ENCODE data around the gene HHAT. TPM values are rescaled to one million over a fixed set of nuclear protein-coding genes. Genes with fewer than 3 reads are reported as not detected.

The HHAT gene
- total RNA-seq, 1 donor from 2014 or later: 6.0 TPM

- Mint-ChIP-seq H3K4me3 (ENCODE audit: unreplicated experiment) (no peak overlapping the region), H3K27ac (ENCODE audit: unreplicated experiment) (peak overlapping the region; percentile 47), H3K4me1 (ENCODE audit: unreplicated experiment) (peaks cover 36% of the 10 kb centered on the region), H3K27me3 (ENCODE audit: unreplicated experiment) (no peaks in the 10 kb centered on the region), H3K9me3 (ENCODE audit: unreplicated experiment) (no peaks in the 10 kb centered on the region), H3K36me3 (ENCODE audit: unreplicated experiment) (no peaks in the 10 kb centered on the region)
- TF ChIP-seq, protein P1, sequence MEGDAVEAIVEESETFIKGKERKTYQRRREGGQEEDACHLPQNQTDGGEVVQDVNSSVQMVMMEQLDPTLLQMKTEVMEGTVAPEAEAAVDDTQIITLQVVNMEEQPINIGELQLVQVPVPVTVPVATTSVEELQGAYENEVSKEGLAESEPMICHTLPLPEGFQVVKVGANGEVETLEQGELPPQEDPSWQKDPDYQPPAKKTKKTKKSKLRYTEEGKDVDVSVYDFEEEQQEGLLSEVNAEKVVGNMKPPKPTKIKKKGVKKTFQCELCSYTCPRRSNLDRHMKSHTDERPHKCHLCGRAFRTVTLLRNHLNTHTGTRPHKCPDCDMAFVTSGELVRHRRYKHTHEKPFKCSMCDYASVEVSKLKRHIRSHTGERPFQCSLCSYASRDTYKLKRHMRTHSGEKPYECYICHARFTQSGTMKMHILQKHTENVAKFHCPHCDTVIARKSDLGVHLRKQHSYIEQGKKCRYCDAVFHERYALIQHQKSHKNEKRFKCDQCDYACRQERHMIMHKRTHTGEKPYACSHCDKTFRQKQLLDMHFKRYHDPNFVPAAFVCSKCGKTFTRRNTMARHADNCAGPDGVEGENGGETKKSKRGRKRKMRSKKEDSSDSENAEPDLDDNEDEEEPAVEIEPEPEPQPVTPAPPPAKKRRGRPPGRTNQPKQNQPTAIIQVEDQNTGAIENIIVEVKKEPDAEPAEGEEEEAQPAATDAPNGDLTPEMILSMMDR (IDR thresholded peaks at IDR 0.05): peak; percentile 88
- DNase-seq (ENCODE audit: extremely low spot score, unreplicated experiment): peak; percentile 93
These were observed 255.9 kb downstream of the HHAT start for GRCh38 chr1:210584439-210585113.

- DNase-seq (ENCODE audit: extremely low spot score, unreplicated experiment): no peak
These were observed 258.1 kb downstream of the HHAT start for GRCh38 chr1:210586771-210587170.

GRCh38 chr1:210587566-210587965, 258.9 kb downstream of the HHAT start:
- H3K9me3 Mint-ChIP-seq (ENCODE audit: unreplicated experiment): peaks cover 13% of the 10 kb centered on the region
- TF ChIP-seq, protein P1 (IDR thresholded peaks at IDR 0.05): no peak
- no peak overlapping the region for H3K4me3 Mint-ChIP-seq (ENCODE audit: unreplicated experiment)
- DNase-seq (ENCODE audit: extremely low spot score, unreplicated experiment): no peak
- peak overlapping the region; percentile 77 for H3K27ac Mint-ChIP-seq (ENCODE audit: unreplicated experiment)
- peaks cover 6% of the 10 kb centered on the region for H3K36me3 Mint-ChIP-seq (ENCODE audit: unreplicated experiment)
- peaks cover 47% of the 10 kb centered on the region for H3K4me1 Mint-ChIP-seq (ENCODE audit: unreplicated experiment)
- H3K27me3 Mint-ChIP-seq (ENCODE audit: unreplicated experiment): no peaks in the 10 kb centered on the region

More at GRCh38 chr1:210586771-210587170, 258.1 kb downstream of the HHAT start:
- Mint-ChIP-seq H3K36me3 (ENCODE audit: unreplicated experiment) (peaks cover under 1% of the 10 kb centered on the region), H3K4me3 (ENCODE audit: unreplicated experiment) (no peak overlapping the region), H3K27me3 (ENCODE audit: unreplicated experiment) (no peaks in the 10 kb centered on the region), H3K4me1 (ENCODE audit: unreplicated experiment) (peaks cover 47% of the 10 kb centered on the region), H3K9me3 (ENCODE audit: unreplicated experiment) (peaks cover 6% of the 10 kb centered on the region), H3K27ac (ENCODE audit: unreplicated experiment) (peak overlapping the region; percentile 7)
- TF ChIP-seq, protein P1 (IDR thresholded peaks at IDR 0.05): no peak

DNA sequence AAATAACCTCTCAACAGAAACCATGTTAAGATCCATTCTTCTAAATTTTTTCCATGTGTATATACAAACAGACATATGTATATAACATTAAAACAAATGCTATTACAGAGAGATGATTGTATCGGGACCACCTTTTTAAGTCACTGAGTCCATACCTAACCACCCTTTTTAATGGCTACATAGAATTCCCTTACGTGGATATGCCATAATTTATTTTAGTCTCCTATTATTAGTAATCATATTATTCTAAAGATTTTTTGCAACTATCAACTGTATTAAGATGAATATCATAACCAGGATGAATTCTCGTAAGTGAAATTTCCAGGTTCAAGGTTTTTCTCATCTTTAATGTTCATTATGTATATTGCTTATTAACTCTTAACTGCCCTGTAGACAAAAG, 259.7 kb downstream of the HHAT start:
- Mint-ChIP-seq H3K27ac (ENCODE audit: unreplicated experiment) (peak overlapping the region; percentile 38), H3K4me1 (ENCODE audit: unreplicated experiment) (peaks cover 47% of the 10 kb centered on the region), H3K4me3 (ENCODE audit: unreplicated experiment) (no peak overlapping the region), H3K27me3 (ENCODE audit: unreplicated experiment) (no peaks in the 10 kb centered on the region), H3K36me3 (ENCODE audit: unreplicated experiment) (peaks cover 6% of the 10 kb centered on the region), H3K9me3 (ENCODE audit: unreplicated experiment) (peaks cover 13% of the 10 kb centered on the region)
- TF ChIP-seq, protein P1 (IDR thresholded peaks at IDR 0.05): no peak
- no peak for DNase-seq (ENCODE audit: extremely low spot score, unreplicated experiment)

DNA sequence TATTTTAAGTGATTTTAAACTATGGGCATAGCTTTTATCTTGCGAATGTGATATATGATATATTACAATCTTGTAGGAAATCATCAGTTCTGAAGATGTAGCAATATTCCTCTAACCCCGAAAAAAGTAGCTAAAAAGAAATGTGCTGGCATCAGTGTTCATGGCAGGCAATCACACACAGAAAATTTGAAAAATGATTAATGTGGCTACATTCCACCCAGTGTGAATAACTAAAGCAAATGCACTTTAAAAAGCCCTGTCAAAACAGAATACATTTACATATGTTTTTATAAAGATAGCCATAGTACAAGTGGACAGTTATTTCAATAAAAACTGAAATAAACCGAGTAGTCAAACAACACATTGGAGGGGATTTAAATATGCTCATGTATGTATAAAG, 260.2 kb downstream of the HHAT start:
- TF ChIP-seq, protein P1 (IDR thresholded peaks at IDR 0.05): no peak
- no peaks in the 10 kb centered on the region for H3K27me3 Mint-ChIP-seq (ENCODE audit: unreplicated experiment)

More for the DNA sequence above, 260.2 kb downstream of the HHAT start:
- H3K36me3 Mint-ChIP-seq (ENCODE audit: unreplicated experiment): peaks cover 6% of the 10 kb centered on the region
- peak overlapping the region; percentile 0 for H3K4me3 Mint-ChIP-seq (ENCODE audit: unreplicated experiment)
- peaks cover 47% of the 10 kb centered on the region for H3K4me1 Mint-ChIP-seq (ENCODE audit: unreplicated experiment)
- DNase-seq (ENCODE audit: extremely low spot score, unreplicated experiment): no peak
- peaks cover 13% of the 10 kb centered on the region for H3K9me3 Mint-ChIP-seq (ENCODE audit: unreplicated experiment)
- H3K27ac Mint-ChIP-seq (ENCODE audit: unreplicated experiment): peak overlapping the region; percentile 38

Measured in osteocyte (in vitro differentiated cells).